Tibial nerve (tissue), 4 donors: Measurements from ENCODE around the gene MKLN1. TPM values are rescaled to one million over a fixed set of nuclear protein-coding genes. Genes with fewer than 3 reads are reported as not detected.

ENCODE experiments used
- DNase-seq, 2 donors: peaks; one replicate each; pipeline ENCODE4 v3.0.0-alpha.2; 2019; ENCODE audit warnings: low spot score in 2 of 2
- H3K27ac ChIP-seq, 4 donors: fragments of 200-600 bp; sonication (generic) in 3 of 4; one replicate each; pipeline ENCODE4 v1.5.1; 2017 to 2019; ENCODE audit warnings: mild to moderate bottlenecking in 1 of 4
- H3K27me3 ChIP-seq, 2 donors: fragments of 200-600 bp; sonication (generic) in 1 of 2; one replicate each; pipeline versions ENCODE4 v1.5.1 to v1.6.0; 2017 to 2019
- H3K36me3 ChIP-seq, 3 donors: fragments of 200-600 bp; sonication (generic); one replicate each; pipeline ENCODE4 v1.5.1; 2018 to 2019
- H3K4me1 ChIP-seq, 4 donors: fragments of 200-600 bp; sonication (generic) in 3 of 4; one replicate each; pipeline ENCODE4 v1.5.1; 2017 to 2019
- H3K4me3 ChIP-seq, 4 donors: fragments of 200-600 bp; sonication (generic) in 3 of 4; one replicate each; pipeline ENCODE4 v1.5.1; 2017 to 2019; ENCODE audit warnings: mild to moderate bottlenecking in 1 of 4, moderate library complexity in 1 of 4
- H3K9me3 ChIP-seq, 4 donors: fragments of 200-600 bp; sonication (generic) in 3 of 4; one replicate each; pipeline ENCODE4 v1.5.1; 2017 to 2019
- CTCF ChIP-seq, 5 experiments: fragments of 200-600 bp in 3 of 5; fragments of 450-650 bp in 2 of 5; sonication (generic) in 3 of 5; IDR thresholded peaks; one replicate each; pipeline ENCODE4 v1.5.1; 2016 to 2019; ENCODE audit warnings: antibody characterized with exemption in 5 of 5, mild to moderate bottlenecking in 3 of 5, moderate library complexity in 2 of 5
- EP300 ChIP-seq, 2 donors: sonication (generic); formaldehyde crosslinking; IDR thresholded peaks; one replicate each; pipeline ENCODE4 v1.6.1; 2017; ENCODE audit warnings: antibody characterized with exemption in 2 of 2, mild to moderate bottlenecking in 1 of 2
- POLR2A ChIP-seq, 2 donors: fragments of 450-650 bp; IDR thresholded peaks; one replicate each; pipeline ENCODE4 v1.6.1; 2017; ENCODE audit warnings: antibody characterized with exemption in 2 of 2, mild to moderate bottlenecking in 2 of 2, moderate library complexity in 2 of 2
- WGBS, 2 donors: methylation state at CpG; one replicate each; pipeline ENCODE4 v1.1.5; 2018; 5-methylcytosine and 5-hydroxymethylcytosine counted together
- total RNA-seq, 4 donors: library from RNA; depleted of rRNA; stranded (reverse); fragments of >200 nt; gene quantifications; one replicate each; pipeline ENCODE4 v1.1.0, GENCODE V29; 2016

The MKLN1 gene
- total RNA-seq, 4 donors from 2014 or later: 86.4 to 143 (median 95.0) TPM

DNA sequence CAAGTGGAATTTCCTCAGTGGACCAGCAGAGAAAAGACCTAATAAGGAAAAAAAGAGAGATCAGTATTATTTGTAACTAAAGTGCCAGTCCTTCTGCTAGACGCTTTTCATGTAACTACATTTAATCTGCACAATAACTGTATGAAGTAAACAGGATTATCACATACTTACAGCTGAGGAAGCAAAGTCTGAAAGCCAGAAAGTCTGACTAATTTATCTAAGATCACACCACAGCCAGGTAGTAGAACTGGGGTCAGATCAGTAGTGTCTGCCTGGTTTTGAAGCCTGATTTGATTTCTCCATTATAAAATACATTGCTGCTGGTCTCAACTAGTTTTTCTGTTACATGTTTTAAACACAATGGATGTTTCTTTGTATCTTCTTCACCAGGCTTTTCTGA, 159.5 kb downstream of the MKLN1 start:
- Histone ChIP-seq H3K4me3 (no peak overlapping the region), H3K27ac (peak overlapping the region in 2 of 4 donors; percentile 13 to 64), H3K27me3 (no peaks in the 10 kb centered on the region), H3K36me3 (peaks cover 0 to 9% (median 0%) of the 10 kb centered on the region in 3 donors), H3K9me3 (no peaks in the 10 kb centered on the region), H3K4me1 (peaks cover 0 to 20% (median 0%) of the 10 kb centered on the region in 4 donors)
- TF ChIP-seq CTCF (IDR thresholded peaks at IDR 0.05) (no peak), POLR2A (IDR thresholded peaks at IDR 0.05) (no peak), EP300 (IDR thresholded peaks at IDR 0.05) (no peak)
- 78 to 91% methylated on average over 1 of the region's 1 CpG for WGBS, 2 donors
- no peak for DNase-seq

GRCh38 chr7:131488361-131488760, 160.7 kb downstream of the MKLN1 start:
- no peak overlapping the region for H3K27ac ChIP-seq
- H3K27me3 ChIP-seq: no peaks in the 10 kb centered on the region
- H3K4me1 ChIP-seq: peaks cover 0 to 27% (median under 1%) of the 10 kb centered on the region in 4 donors
- H3K4me3 ChIP-seq: no peak overlapping the region
- WGBS, 2 donors: 66 to 77% methylated on average over 2 of the region's 2 CpGs
- no peaks in the 10 kb centered on the region for H3K9me3 ChIP-seq
- peaks cover 0 to 3% (median 0%) of the 10 kb centered on the region in 3 donors for H3K36me3 ChIP-seq
- no peak for DNase-seq
- no peak for TF ChIP-seq POLR2A (IDR thresholded peaks at IDR 0.05)
- TF ChIP-seq CTCF (IDR thresholded peaks at IDR 0.05): peak in 2 of 5 experiments; percentile 8 to 18
- TF ChIP-seq EP300 (IDR thresholded peaks at IDR 0.05): no peak

GRCh38 chr7:131489196-131489595, 161.5 kb downstream of the MKLN1 start:
- no peak for TF ChIP-seq POLR2A (IDR thresholded peaks at IDR 0.05)
- no peak for TF ChIP-seq CTCF (IDR thresholded peaks at IDR 0.05)
- no peak for TF ChIP-seq EP300 (IDR thresholded peaks at IDR 0.05)
- WGBS, 2 donors: 83 to 88% methylated on average over 1 of the region's 1 CpG
- no peaks in the 10 kb centered on the region for H3K9me3 ChIP-seq
- H3K4me3 ChIP-seq: no peak overlapping the region
- H3K4me1 ChIP-seq: peaks cover 0 to 32% (median 3%) of the 10 kb centered on the region in 4 donors
- peaks cover 0 to 3% (median 0%) of the 10 kb centered on the region in 3 donors for H3K36me3 ChIP-seq
- no peak for DNase-seq
- no peaks in the 10 kb centered on the region for H3K27me3 ChIP-seq
- no peak overlapping the region for H3K27ac ChIP-seq

DNA sequence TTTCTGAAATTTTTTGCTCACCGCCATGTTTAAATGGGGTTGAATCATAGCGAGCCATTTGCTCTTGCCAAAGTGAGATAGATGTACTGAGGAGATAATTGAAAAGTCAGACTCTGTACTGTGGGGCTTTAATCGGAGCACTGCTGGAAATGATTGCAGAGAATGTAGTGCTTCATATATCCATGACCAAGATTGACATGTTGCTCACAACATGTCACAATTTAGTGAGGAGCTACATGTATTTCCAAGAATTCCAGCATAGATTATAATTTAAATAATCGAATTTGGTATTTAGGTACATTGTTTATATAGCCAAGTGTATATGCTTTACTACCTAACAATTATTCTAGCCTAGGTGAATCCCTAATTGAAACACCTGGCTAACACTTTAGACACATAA, 162.2 kb downstream of the MKLN1 start:
- no peak for TF ChIP-seq POLR2A (IDR thresholded peaks at IDR 0.05)
- TF ChIP-seq CTCF (IDR thresholded peaks at IDR 0.05): no peak
- no peak for TF ChIP-seq EP300 (IDR thresholded peaks at IDR 0.05)
- no peak overlapping the region for H3K27ac ChIP-seq
- peaks cover 0 to 29% (median 3%) of the 10 kb centered on the region in 4 donors for H3K4me1 ChIP-seq
- DNase-seq: no peak
- H3K27me3 ChIP-seq: no peaks in the 10 kb centered on the region
- H3K4me3 ChIP-seq: no peak overlapping the region
- no peaks in the 10 kb centered on the region for H3K9me3 ChIP-seq
- 96 to 98% methylated on average over 4 of the region's 4 CpGs for WGBS, 2 donors
- H3K36me3 ChIP-seq: peaks cover 0 to 3% (median 0%) of the 10 kb centered on the region in 3 donors

DNA sequence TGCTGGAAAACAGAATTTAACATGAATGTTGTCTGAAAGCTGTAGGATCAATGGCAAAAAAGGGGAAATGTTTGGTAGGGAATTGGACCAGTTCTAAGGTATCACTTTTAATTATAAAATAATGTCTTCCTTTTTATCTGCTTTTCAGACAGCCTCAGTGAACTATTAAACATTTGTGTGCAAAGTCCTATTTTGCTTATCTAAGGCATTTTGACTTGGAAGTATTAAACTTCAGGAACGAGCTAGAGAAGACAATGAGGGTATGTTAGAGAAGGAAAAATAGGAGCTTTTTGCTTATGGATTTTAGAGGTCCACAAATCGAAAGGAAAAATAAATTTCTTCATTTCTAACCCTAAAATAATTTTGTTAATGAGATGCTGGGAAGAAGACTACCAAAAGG, 165.4 kb downstream of the MKLN1 start:
- H3K4me3 ChIP-seq: no peak overlapping the region
- H3K9me3 ChIP-seq: no peaks in the 10 kb centered on the region
- WGBS, 2 donors: 57 to 66% methylated on average over 2 of the region's 2 CpGs
- DNase-seq: no peak
- H3K4me1 ChIP-seq: peaks cover 0 to 18% (median 5%) of the 10 kb centered on the region in 4 donors
- no peak for TF ChIP-seq CTCF (IDR thresholded peaks at IDR 0.05)
- no peaks in the 10 kb centered on the region for H3K27me3 ChIP-seq
- H3K36me3 ChIP-seq: peaks cover 0 to 20% (median 0%) of the 10 kb centered on the region in 3 donors
- H3K27ac ChIP-seq: peak overlapping the region in 2 of 4 donors; percentile 2 to 15
